ENCODE results near the gene BORCS5. TPM values are rescaled to one million over a fixed set of nuclear protein-coding genes. Genes with fewer than 3 reads are reported as not detected.
A peak's percentile ranks its signal among the peaks of the same experiment; 100 is the strongest.

The BORCS5 gene
- total and polyA plus RNA-seq, 3 experiments from 2014 or later = 22.0 to 39.7 (median 36.4) TPM

GRCh38 chr12:12482150-12482761 is 125.4 kb downstream of the BORCS5 start:
- DNase-seq = peak in 3 of 5 donors; percentile 59 to 88 (median 85)
- Histone ChIP-seq H3K36me3 (ENCODE audit: insufficient read depth, low read length) (peaks cover 6% of the 10 kb centered on the region), H3K27ac (ENCODE audit: low read depth, low read length) (peak overlapping the region; percentile 66), H3K9me3 (ENCODE audit: low read length) (no peaks in the 10 kb centered on the region), H3K4me1 (ENCODE audit: insufficient read depth, low read length) (peaks cover 26% of the 10 kb centered on the region), H3K4me3 (ENCODE audit: low read length) (peak overlapping the region; percentile 36), H3K27me3 (ENCODE audit: insufficient read depth, low read length, poor library complexity, severe bottlenecking) (no peaks in the 10 kb centered on the region)
- peak overlapping the region; percentile 89 to 99 (median 94) for H3K27ac Mint-ChIP-seq
- peaks cover 34 to 76% (median 35%) of the 10 kb centered on the region in 3 donors for H3K36me3 Mint-ChIP-seq
- peaks cover 36 to 70% (median 69%) of the 10 kb centered on the region in 3 donors for H3K4me1 Mint-ChIP-seq
- CTCF ChIA-PET = interaction anchor here (1.4 to 3.5 kb wide), 4 partner anchors 16 to 254 kb away, joined by 3 to 19 read pairs (median 6); no protein-coding TSS in a partner anchor
- peak overlapping the region; percentile 66 to 81 (median 75) for H3K4me3 Mint-ChIP-seq
- POLR2A ChIA-PET = interaction anchor here (0.6 to 1.6 kb wide), 5 partner anchors 16 to 125 kb away, joined by 3 to 7 read pairs (median 5); partner anchors contain the start of genes BORCS5 and DUSP16
- no peaks in the 10 kb centered on the region for H3K27me3 Mint-ChIP-seq
- H3K9me3 Mint-ChIP-seq = no peaks in the 10 kb centered on the region

GRCh38 chr12:12482959-12483358 is 126.1 kb downstream of the BORCS5 start:
- DNase-seq = no peak
- POLR2A ChIA-PET = interaction anchor here (0.6 to 1.6 kb wide), 2 partner anchors 78 to 80 kb away, joined by 4 to 6 read pairs; partner anchors contain the start of gene DUSP16
- Mint-ChIP-seq H3K27me3 (no peaks in the 10 kb centered on the region), H3K4me3 (peak overlapping the region; percentile 61 to 81 (median 75)), H3K9me3 (no peaks in the 10 kb centered on the region), H3K4me1 (peaks cover 43 to 77% (median 76%) of the 10 kb centered on the region in 3 donors), H3K36me3 (peaks cover 33 to 76% (median 34%) of the 10 kb centered on the region in 3 donors), H3K27ac (peak overlapping the region; percentile 89 to 99 (median 94))
- Histone ChIP-seq H3K9me3 (ENCODE audit: low read length) (no peaks in the 10 kb centered on the region), H3K4me1 (ENCODE audit: insufficient read depth, low read length) (peaks cover 26% of the 10 kb centered on the region), H3K27me3 (ENCODE audit: insufficient read depth, low read length, poor library complexity, severe bottlenecking) (no peaks in the 10 kb centered on the region), H3K27ac (ENCODE audit: low read depth, low read length) (peak overlapping the region; percentile 66), H3K4me3 (ENCODE audit: low read length) (peak overlapping the region; percentile 36), H3K36me3 (ENCODE audit: insufficient read depth, low read length) (peaks cover 4% of the 10 kb centered on the region)
- CTCF ChIA-PET = interaction anchor here (1.2 to 3.5 kb wide), 4 partner anchors 8 to 106 kb away, joined by 4 to 19 read pairs (median 6); no protein-coding TSS in a partner anchor

GRCh38 chr12:12483438-12483837 is 126.6 kb downstream of the BORCS5 start:
- no peaks in the 10 kb centered on the region for H3K9me3 ChIP-seq (ENCODE audit: low read length)
- no peak for DNase-seq
- H3K4me1 ChIP-seq (ENCODE audit: insufficient read depth, low read length) = peaks cover 26% of the 10 kb centered on the region
- no peak overlapping the region for H3K27ac ChIP-seq (ENCODE audit: low read depth, low read length)
- peaks cover 37 to 77% (median 39%) of the 10 kb centered on the region in 3 donors for H3K36me3 Mint-ChIP-seq
- no peaks in the 10 kb centered on the region for H3K9me3 Mint-ChIP-seq
- no peak overlapping the region for H3K4me3 ChIP-seq (ENCODE audit: low read length)
- H3K27me3 Mint-ChIP-seq = no peaks in the 10 kb centered on the region
- no peaks in the 10 kb centered on the region for H3K27me3 ChIP-seq (ENCODE audit: insufficient read depth, low read length, poor library complexity, severe bottlenecking)
- peak overlapping the region; percentile 68 to 99 (median 94) for H3K27ac Mint-ChIP-seq
- H3K4me1 Mint-ChIP-seq = peaks cover 48 to 82% (median 79%) of the 10 kb centered on the region in 3 donors
- POLR2A ChIA-PET = interaction anchor here (0.6 to 1.6 kb wide), 2 partner anchors 78 to 79 kb away, joined by 4 to 6 read pairs; partner anchors contain the start of gene DUSP16
- peaks cover 4% of the 10 kb centered on the region for H3K36me3 ChIP-seq (ENCODE audit: insufficient read depth, low read length)
- H3K4me3 Mint-ChIP-seq = peak overlapping the region; percentile 52 to 81 (median 74)
- CTCF ChIA-PET = interaction anchor here (1.1 to 3.5 kb wide), 4 partner anchors 9 to 107 kb away, joined by 3 to 19 read pairs (median 4); no protein-coding TSS in a partner anchor

- H3K27ac ChIP-seq (ENCODE audit: low read depth, low read length) = no peak overlapping the region
- Mint-ChIP-seq H3K4me3 (peak overlapping the region in 5 of 7 donors; percentile 8 to 19 (median 15)), H3K27me3 (no peaks in the 10 kb centered on the region), H3K4me1 (peaks cover 46 to 60% (median 58%) of the 10 kb centered on the region in 3 donors), H3K36me3 (peaks cover 23 to 58% (median 28%) of the 10 kb centered on the region in 3 donors), H3K9me3 (no peaks in the 10 kb centered on the region), H3K27ac (peak overlapping the region; percentile 47 to 97 (median 90))
- H3K36me3 ChIP-seq (ENCODE audit: insufficient read depth, low read length) = no peaks in the 10 kb centered on the region
- H3K4me1 ChIP-seq (ENCODE audit: insufficient read depth, low read length) = peaks cover 20% of the 10 kb centered on the region
- POLR2A ChIA-PET = interaction anchor here (0.7 kb wide), 1 partner anchor 12 kb away, joined by 4 read pairs; no protein-coding TSS in a partner anchor
- no peak for DNase-seq
- no peaks in the 10 kb centered on the region for H3K27me3 ChIP-seq (ENCODE audit: insufficient read depth, low read length, poor library complexity, severe bottlenecking)
- H3K4me3 ChIP-seq (ENCODE audit: low read length) = no peak overlapping the region
- H3K9me3 ChIP-seq (ENCODE audit: low read length) = no peaks in the 10 kb centered on the region
- CTCF ChIA-PET = interaction anchor here (1.2 to 1.6 kb wide), 5 partner anchors 10 to 250 kb away, joined by 3 to 5 read pairs (median 3); partner anchors contain the start of gene DUSP16
Measured at GRCh38 chr12:12486661-12487240, 129.9 kb downstream of the BORCS5 start.

- no peak overlapping the region for H3K27ac ChIP-seq (ENCODE audit: low read depth, low read length)
- Mint-ChIP-seq H3K9me3 (no peaks in the 10 kb centered on the region), H3K4me1 (peaks cover 40 to 53% (median 52%) of the 10 kb centered on the region in 3 donors), H3K4me3 (peak overlapping the region in 4 of 7 donors; percentile 6 to 49 (median 10)), H3K27me3 (no peaks in the 10 kb centered on the region), H3K36me3 (peaks cover 23 to 55% (median 26%) of the 10 kb centered on the region in 3 donors), H3K27ac (peak overlapping the region; percentile 59 to 97 (median 90))
- POLR2A ChIA-PET = no interaction called here
- no peak overlapping the region for H3K4me3 ChIP-seq (ENCODE audit: low read length)
- H3K9me3 ChIP-seq (ENCODE audit: low read length) = no peaks in the 10 kb centered on the region
- H3K4me1 ChIP-seq (ENCODE audit: insufficient read depth, low read length) = peaks cover 17% of the 10 kb centered on the region
- CTCF ChIA-PET = interaction anchor here (1.2 to 1.6 kb wide), 3 partner anchors 47 to 250 kb away, joined by 3 to 5 read pairs (median 3); no protein-coding TSS in a partner anchor
- no peaks in the 10 kb centered on the region for H3K27me3 ChIP-seq (ENCODE audit: insufficient read depth, low read length, poor library complexity, severe bottlenecking)
- DNase-seq = no peak
- no peaks in the 10 kb centered on the region for H3K36me3 ChIP-seq (ENCODE audit: insufficient read depth, low read length)
Measured at GRCh38 chr12:12487490-12487889, 130.6 kb downstream of the BORCS5 start.

GRCh38 chr12:12488296-12488695 is 131.4 kb downstream of the BORCS5 start:
- Histone ChIP-seq H3K4me1 (ENCODE audit: insufficient read depth, low read length) (peaks cover 10% of the 10 kb centered on the region), H3K4me3 (ENCODE audit: low read length) (no peak overlapping the region), H3K27me3 (ENCODE audit: insufficient read depth, low read length, poor library complexity, severe bottlenecking) (no peaks in the 10 kb centered on the region), H3K36me3 (ENCODE audit: insufficient read depth, low read length) (no peaks in the 10 kb centered on the region), H3K27ac (ENCODE audit: low read depth, low read length) (no peak overlapping the region), H3K9me3 (ENCODE audit: low read length) (no peaks in the 10 kb centered on the region)
- Mint-ChIP-seq H3K4me3 (peak overlapping the region in 2 of 7 donors; percentile 8 to 49), H3K27ac (peak overlapping the region; percentile 31 to 97 (median 90)), H3K36me3 (peaks cover 23 to 50% (median 24%) of the 10 kb centered on the region in 3 donors), H3K4me1 (peaks cover 35 to 45% (median 45%) of the 10 kb centered on the region in 3 donors), H3K27me3 (no peaks in the 10 kb centered on the region), H3K9me3 (no peaks in the 10 kb centered on the region)
- POLR2A ChIA-PET = no interaction called here
- CTCF ChIA-PET = no interaction called here
- DNase-seq = no peak

- Histone ChIP-seq H3K27ac (ENCODE audit: low read depth, low read length) (no peak overlapping the region), H3K36me3 (ENCODE audit: insufficient read depth, low read length) (no peaks in the 10 kb centered on the region), H3K27me3 (ENCODE audit: insufficient read depth, low read length, poor library complexity, severe bottlenecking) (no peaks in the 10 kb centered on the region), H3K4me3 (ENCODE audit: low read length) (no peak overlapping the region), H3K4me1 (ENCODE audit: insufficient read depth, low read length) (peaks cover 6% of the 10 kb centered on the region), H3K9me3 (ENCODE audit: low read length) (no peaks in the 10 kb centered on the region)
- H3K4me1 Mint-ChIP-seq = peaks cover 29 to 38% (median 38%) of the 10 kb centered on the region in 3 donors
- DNase-seq = no peak
- ChIA-PET CTCF (no interaction called here), POLR2A (no interaction called here)
- peak overlapping the region in 2 of 7 donors; percentile 6 to 39 for H3K4me3 Mint-ChIP-seq
- H3K27ac Mint-ChIP-seq = peak overlapping the region; percentile 26 to 97 (median 90)
- no peaks in the 10 kb centered on the region for H3K27me3 Mint-ChIP-seq
- H3K36me3 Mint-ChIP-seq = peaks cover 17 to 45% (median 19%) of the 10 kb centered on the region in 3 donors
- no peaks in the 10 kb centered on the region for H3K9me3 Mint-ChIP-seq
Measured at GRCh38 chr12:12488823-12489550, 132.1 kb downstream of the BORCS5 start.

Measured in CD8-positive, alpha-beta memory T cell (primary cell).